ENCODE measurements around the gene BDKRB2. TPM values are rescaled to one million over a fixed set of nuclear protein-coding genes. Genes with fewer than 3 reads are reported as not detected.

Gene BDKRB2
- total and polyA plus RNA-seq, 2 of the 4 experiments (the other 2 are of a cell fraction): 60.9 to 73.1 TPM

GRCh38 chr14:96270565-96271420 lies 66.2 kb downstream of the BDKRB2 start:
- Histone ChIP-seq H2AK5ac (ENCODE audit: low read depth, low read length) (peak overlapping the region; percentile 85), H3K4ac (ENCODE audit: low read depth, low read length) (peak overlapping the region; percentile 58), H3K18ac (ENCODE audit: low read depth, low read length) (peak overlapping the region; percentile 85), H4K91ac (ENCODE audit: insufficient read depth, low read depth, low read length) (peak overlapping the region; percentile 71), H3K9me3 (ENCODE audit: control insufficient read depth, insufficient read depth, low read length) (0 out of 2 replicates have a peak, but pooled peaks cover 2% of the 10 kb centered on the region), H3K56ac (ENCODE audit: extremely low read depth, insufficient read depth, low read length) (no peak overlapping the region), H3K27me3 (ENCODE audit: control insufficient read depth, insufficient read depth, low read length) (no peaks in the 10 kb centered on the region), H3K27ac (ENCODE audit: insufficient read depth, low read length) (peak overlapping the region; percentile 53), H3K4me2 (ENCODE audit: low read depth, low read length) (no peak overlapping the region), H3K9me1 (ENCODE audit: insufficient read depth, low read length) (peaks cover 29% of the 10 kb centered on the region), H3K4me3 (ENCODE audit: insufficient read depth, low read depth, low read length) (no peak overlapping the region), H3K4me1 (ENCODE audit: control insufficient read depth, insufficient read depth, low read length) (peaks cover 40% of the 10 kb centered on the region), H2AFZ (replicated peaks; ENCODE audit: low read length, poor library complexity) (no peak overlapping the region), H3K14ac (replicated peaks; ENCODE audit: low read depth, low read length) (peak overlapping the region; percentile 21), H4K8ac (ENCODE audit: low read depth in 2 of 2, low read length in 2 of 2) (peak overlapping the region; percentile 40 to 80; a peak in 3 of 4 replicates), H2BK120ac (ENCODE audit: low read depth, low read length) (peak overlapping the region; percentile 86), H2BK20ac (ENCODE audit: low read depth, low read length) (peak overlapping the region; percentile 71), H2BK5ac (ENCODE audit: low read depth, low read length, poor library complexity, severe bottlenecking) (peak overlapping the region; percentile 64), H3K36me3 (ENCODE audit: control insufficient read depth, insufficient read depth, low read length) (peaks cover 16% of the 10 kb centered on the region), H2AK9ac (replicated peaks; ENCODE audit: low read depth, low read length, poor library complexity) (no peak overlapping the region), H2BK15ac (ENCODE audit: low read depth, low read length) (peak overlapping the region; percentile 76; the same call in 2 of the 3 replicates), H4K5ac (ENCODE audit: low read depth, low read length) (peak overlapping the region; percentile 82), H4K20me1 (ENCODE audit: insufficient read depth, low read length) (peaks cover 1% of the 10 kb centered on the region; the same call in 1 of the 2 replicates), H3K23ac (ENCODE audit: low read depth, low read length) (peak overlapping the region; percentile 31), H3K9ac (ENCODE audit: low read depth, low read length) (no peak overlapping the region), H3K79me1 (ENCODE audit: low read depth in 1 of 2, low read length in 2 of 2) (peaks cover 8 to 37% of the 10 kb centered on the region in 2 experiments)
- DNase-seq (peak; percentile 11), ATAC-seq (ENCODE audit: low read depth) (no peak)
- intact Hi-C loops (cut with micrococcal nuclease): no loop called here
- BruUV-seq (replicated peaks): no TSS peak
- ChIA-PET POLR2A (ENCODE audit: unreplicated experiment) (interaction anchor here (1.0 kb wide), 1 partner anchor 14 kb away, joined by 4 read pairs; no protein-coding TSS in a partner anchor), CTCF (interaction anchor here (1.2 kb wide), 1 partner anchor 170 kb away, joined by 4 read pairs; no protein-coding TSS in a partner anchor)
- no CpG with 5 or more reads among the region's 8 CpGs for WGBS, 2 experiments (ENCODE audit: extremely low coverage in 2 of 2, insufficient read length in 1 of 2)
- dilution Hi-C loops (cut with HindIII; ENCODE audit: low sequenced_read_pairs, unreplicated experiment): no loop called here
- in situ Hi-C loops (cut with MboI; ENCODE audit: low sequenced_read_pairs): loop anchor here (5.0 to 25.0 kb wide), 2 partner anchors 168 to 733 kb away; partner anchors contain the start of gene GLRX5
- TF ChIP-seq RFX5 (IDR thresholded peaks at IDR 0.05; ENCODE audit: low read depth, low read length) (no peak), RCOR1 (IDR thresholded peaks at IDR 0.05; ENCODE audit: insufficient replicate concordance, low read length) (no peak), CHD1 (IDR thresholded peaks at IDR 0.05; ENCODE audit: low read depth, low read length) (no peak), MAFK (IDR thresholded peaks at IDR 0.05; ENCODE audit: low read depth, low read length) (no peak), CEBPB (IDR thresholded peaks at IDR 0.05; ENCODE audit: low read depth, low read length) (no peak), NFE2L2 (IDR thresholded peaks at IDR 0.05; ENCODE audit: low read depth, low read length) (no peak), POLR2A (IDR thresholded peaks at IDR 0.05; ENCODE audit: low read depth, low read length) (no peak), BHLHE40 (IDR thresholded peaks at IDR 0.05; ENCODE audit: low read depth, low read length) (no peak), MXI1 (IDR thresholded peaks at IDR 0.05; ENCODE audit: borderline replicate concordance, low read depth, low read length) (no peak), RAD21 (IDR thresholded peaks at IDR 0.05; ENCODE audit: low read length) (no peak), FOS (IDR thresholded peaks at IDR 0.05; ENCODE audit: low read depth, low read length) (no peak)
- TF ChIP-seq, protein P1, sequence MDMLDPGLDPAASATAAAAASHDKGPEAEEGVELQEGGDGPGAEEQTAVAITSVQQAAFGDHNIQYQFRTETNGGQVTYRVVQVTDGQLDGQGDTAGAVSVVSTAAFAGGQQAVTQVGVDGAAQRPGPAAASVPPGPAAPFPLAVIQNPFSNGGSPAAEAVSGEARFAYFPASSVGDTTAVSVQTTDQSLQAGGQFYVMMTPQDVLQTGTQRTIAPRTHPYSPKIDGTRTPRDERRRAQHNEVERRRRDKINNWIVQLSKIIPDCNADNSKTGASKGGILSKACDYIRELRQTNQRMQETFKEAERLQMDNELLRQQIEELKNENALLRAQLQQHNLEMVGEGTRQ (IDR thresholded peaks at IDR 0.05; ENCODE audit: low read depth, low read length): no peak
- TF ChIP-seq, protein P2, sequence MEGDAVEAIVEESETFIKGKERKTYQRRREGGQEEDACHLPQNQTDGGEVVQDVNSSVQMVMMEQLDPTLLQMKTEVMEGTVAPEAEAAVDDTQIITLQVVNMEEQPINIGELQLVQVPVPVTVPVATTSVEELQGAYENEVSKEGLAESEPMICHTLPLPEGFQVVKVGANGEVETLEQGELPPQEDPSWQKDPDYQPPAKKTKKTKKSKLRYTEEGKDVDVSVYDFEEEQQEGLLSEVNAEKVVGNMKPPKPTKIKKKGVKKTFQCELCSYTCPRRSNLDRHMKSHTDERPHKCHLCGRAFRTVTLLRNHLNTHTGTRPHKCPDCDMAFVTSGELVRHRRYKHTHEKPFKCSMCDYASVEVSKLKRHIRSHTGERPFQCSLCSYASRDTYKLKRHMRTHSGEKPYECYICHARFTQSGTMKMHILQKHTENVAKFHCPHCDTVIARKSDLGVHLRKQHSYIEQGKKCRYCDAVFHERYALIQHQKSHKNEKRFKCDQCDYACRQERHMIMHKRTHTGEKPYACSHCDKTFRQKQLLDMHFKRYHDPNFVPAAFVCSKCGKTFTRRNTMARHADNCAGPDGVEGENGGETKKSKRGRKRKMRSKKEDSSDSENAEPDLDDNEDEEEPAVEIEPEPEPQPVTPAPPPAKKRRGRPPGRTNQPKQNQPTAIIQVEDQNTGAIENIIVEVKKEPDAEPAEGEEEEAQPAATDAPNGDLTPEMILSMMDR (conservative IDR thresholded peaks at IDR 0.05; ENCODE audit: low read depth, low read length): no peak
- TF ChIP-seq, protein P3, sequence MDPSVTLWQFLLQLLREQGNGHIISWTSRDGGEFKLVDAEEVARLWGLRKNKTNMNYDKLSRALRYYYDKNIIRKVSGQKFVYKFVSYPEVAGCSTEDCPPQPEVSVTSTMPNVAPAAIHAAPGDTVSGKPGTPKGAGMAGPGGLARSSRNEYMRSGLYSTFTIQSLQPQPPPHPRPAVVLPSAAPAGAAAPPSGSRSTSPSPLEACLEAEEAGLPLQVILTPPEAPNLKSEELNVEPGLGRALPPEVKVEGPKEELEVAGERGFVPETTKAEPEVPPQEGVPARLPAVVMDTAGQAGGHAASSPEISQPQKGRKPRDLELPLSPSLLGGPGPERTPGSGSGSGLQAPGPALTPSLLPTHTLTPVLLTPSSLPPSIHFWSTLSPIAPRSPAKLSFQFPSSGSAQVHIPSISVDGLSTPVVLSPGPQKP (IDR thresholded peaks at IDR 0.05; ENCODE audit: borderline replicate concordance, low read depth, low read length): no peak

All from IMR-90 (cell line).